ENCODE measurements around the gene CCSER1. TPM values are rescaled to one million over a fixed set of nuclear protein-coding genes. Genes with fewer than 3 reads are reported as not detected.

Gene CCSER1
- total RNA-seq, 8 experiments from 2014 or later, result 6.9 to 59.5 (median 25.8) TPM

DNA sequence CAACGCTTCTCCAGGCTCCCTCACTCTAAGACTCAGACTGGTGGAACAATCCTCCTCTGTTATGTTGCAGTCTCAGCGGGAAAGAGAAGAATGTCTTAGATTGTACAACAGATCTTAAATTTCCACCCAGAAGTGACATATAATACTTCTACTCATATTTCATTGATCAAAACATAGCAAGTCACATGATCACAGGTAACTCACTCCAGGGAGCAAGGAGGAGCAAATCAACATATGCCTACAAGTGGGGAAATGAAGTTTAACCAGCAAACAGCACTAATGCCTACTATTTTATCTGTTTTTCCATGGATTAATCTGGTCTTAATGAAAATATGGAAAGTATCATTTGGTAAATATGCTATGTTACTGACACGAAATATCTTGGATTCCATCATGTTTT, 819.8 kb downstream of the CCSER1 start:
- no peaks in the 10 kb centered on the region for H3K4me1 ChIP-seq (replicated peaks in 1 of 2)
- WGBS, 10 experiments, result 6 to 93% (median 79%) methylated on average over 1 to 3 of the region's 3 CpGs
- no peak for ATAC-seq (replicated peaks in 6 of 8)
- no peak overlapping the region for H3K27ac ChIP-seq
- in situ Hi-C loops (cut with MboI; ENCODE audit: low pct_unique_long_range_greater_than_20kb in 2 of 9, low sequenced_read_pairs in 9 of 9, unreplicated experiment in 9 of 9), result no loop called here
- no peak overlapping the region for H3K4me3 ChIP-seq

DNA sequence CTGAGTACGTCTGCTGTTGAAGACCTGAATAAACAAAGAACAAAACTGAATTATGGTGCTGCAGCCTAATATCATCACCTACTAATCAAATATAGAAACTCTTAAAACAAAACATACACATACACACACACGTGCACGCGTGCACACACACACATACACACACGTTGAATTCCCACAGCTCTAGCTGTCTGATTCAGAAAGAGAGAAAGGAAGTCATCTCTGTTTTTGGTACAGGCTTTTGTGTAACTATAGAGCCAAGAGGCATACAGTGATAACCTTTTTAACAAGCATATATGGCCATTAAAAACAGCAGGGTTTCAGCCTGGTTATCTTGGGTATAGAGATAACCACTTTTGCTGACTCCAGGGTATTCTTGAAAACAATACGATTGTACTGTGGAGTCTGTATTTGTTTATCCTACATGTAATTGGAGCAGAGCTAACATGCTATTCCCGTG, 823.2 kb downstream of the CCSER1 start:
- no peak for ATAC-seq (replicated peaks in 6 of 8)

DNA sequence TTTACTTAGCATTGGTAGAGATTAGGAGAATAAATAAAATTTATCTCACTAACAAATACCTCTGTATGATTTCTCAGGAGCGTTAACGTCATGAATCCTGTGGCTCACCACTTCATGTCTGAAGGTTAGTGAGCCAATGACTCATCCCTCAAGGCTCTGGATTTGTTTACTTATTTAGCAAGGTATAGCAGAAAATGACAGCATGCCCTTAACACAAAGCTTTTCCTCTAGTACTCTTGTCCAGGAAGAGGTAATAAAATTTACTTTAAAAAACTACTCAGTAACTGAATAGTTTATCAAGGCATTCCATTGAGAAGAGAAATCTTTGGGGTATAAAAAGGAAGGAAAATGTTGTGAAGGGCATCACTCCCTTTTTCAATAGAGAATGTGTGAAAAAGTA, 823.8 kb downstream of the CCSER1 start:
- Histone ChIP-seq H3K4me3 (no peak overlapping the region), H3K4me1 (replicated peaks in 1 of 2) (no peaks in the 10 kb centered on the region), H3K27ac (no peak overlapping the region)
- peak in 3 of 8 experiments; percentile 16 to 49 (median 41) for ATAC-seq (replicated peaks in 6 of 8)
- in situ Hi-C loops (cut with MboI; ENCODE audit: low pct_unique_long_range_greater_than_20kb in 2 of 9, low sequenced_read_pairs in 9 of 9, unreplicated experiment in 9 of 9), result no loop called here
- WGBS, 10 experiments, result 11 to 76% (median 57%) methylated on average over 2 of the region's 2 CpGs; no CpG with 5 or more reads in 5 of the 10 experiments

More for the DNA sequence above, 823.2 kb downstream of the CCSER1 start:
- Histone ChIP-seq H3K27ac (no peak overlapping the region), H3K4me1 (replicated peaks in 1 of 2) (no peaks in the 10 kb centered on the region), H3K4me3 (no peak overlapping the region)
- 0 to 100% (median 80%) methylated on average over 1 to 7 of the region's 7 CpGs; no CpG with 5 or more reads in 1 of the 10 experiments for WGBS, 10 experiments
- in situ Hi-C loops (cut with MboI; ENCODE audit: low pct_unique_long_range_greater_than_20kb in 2 of 9, low sequenced_read_pairs in 9 of 9, unreplicated experiment in 9 of 9), result no loop called here

DNA sequence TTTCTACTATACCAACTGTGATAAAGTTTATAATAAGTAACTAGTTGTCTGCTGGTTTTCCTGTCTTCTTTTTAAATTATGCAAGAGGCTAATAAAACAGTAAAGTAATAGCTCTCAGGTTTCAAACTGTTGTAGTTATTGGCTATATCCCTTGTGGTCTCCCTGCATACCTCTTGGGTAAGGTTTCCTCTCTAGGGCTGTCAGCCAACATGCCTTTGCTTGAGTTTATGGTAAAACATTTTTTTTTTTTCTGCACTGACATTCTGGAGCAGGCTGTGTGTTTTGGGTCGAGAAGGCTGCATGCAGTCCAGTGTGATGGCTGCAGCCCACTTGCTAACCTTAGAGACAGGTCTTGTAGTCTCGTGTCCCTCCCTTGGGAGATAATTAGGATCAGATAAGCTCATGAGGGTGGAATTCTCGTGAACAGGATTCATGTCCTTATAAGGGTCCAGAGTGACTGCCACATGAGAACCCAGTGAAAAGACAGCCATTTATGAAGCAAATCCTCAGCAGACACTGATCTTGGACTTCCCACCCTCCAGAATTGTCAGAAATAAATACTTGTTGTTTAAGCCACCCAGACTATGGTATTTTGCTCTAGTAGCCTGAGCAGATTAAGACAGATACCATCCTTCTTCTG, 831.2 kb downstream of the CCSER1 start:
- 0 to 89% (median 83%) methylated on average over 1 to 3 of the region's 3 CpGs; no CpG with 5 or more reads in 3 of the 10 experiments for whole genome bisulfite sequencing, 10 experiments
- peak in 1 of 8 experiments; percentile 43 for ATAC-seq (replicated peaks in 6 of 8)
- H3K4me3 ChIP-seq, result no peak overlapping the region
- in situ Hi-C loops (cut with MboI; ENCODE audit: low pct_unique_long_range_greater_than_20kb in 2 of 9, low sequenced_read_pairs in 9 of 9, unreplicated experiment in 9 of 9), result no loop called here
- no peaks in the 10 kb centered on the region for H3K4me1 ChIP-seq (replicated peaks in 1 of 2)
- H3K27ac ChIP-seq, result no peak overlapping the region

DNA sequence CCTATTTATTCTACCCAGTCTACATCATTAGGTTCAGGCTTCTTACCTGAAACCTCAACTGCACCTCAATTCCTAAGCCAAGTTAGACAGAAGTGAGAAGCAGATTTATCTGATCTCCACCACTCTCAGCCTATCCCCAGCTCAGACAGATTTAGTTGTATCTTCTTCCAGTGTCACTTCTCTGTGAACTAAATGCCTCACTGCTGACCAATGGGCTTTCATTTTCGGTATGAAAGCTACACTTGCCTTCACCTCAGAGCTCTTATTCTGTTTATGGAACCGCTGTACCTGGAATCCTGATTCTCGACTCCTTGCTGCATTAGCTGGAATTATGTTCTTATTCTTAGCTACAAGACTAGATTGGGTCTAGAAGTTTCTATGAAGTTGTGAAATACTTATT, 833.2 kb downstream of the CCSER1 start:
- Histone ChIP-seq H3K27ac (no peak overlapping the region), H3K4me1 (replicated peaks in 1 of 2) (no peaks in the 10 kb centered on the region), H3K4me3 (no peak overlapping the region)
- ATAC-seq (replicated peaks in 6 of 8), result no peak
- WGBS, 10 experiments, result 0 to 92% (median 64%) methylated on average over 1 to 3 of the region's 3 CpGs; no CpG with 5 or more reads in 2 of the 10 experiments
- in situ Hi-C loops (cut with MboI; ENCODE audit: low pct_unique_long_range_greater_than_20kb in 2 of 9, low sequenced_read_pairs in 9 of 9, unreplicated experiment in 9 of 9), result no loop called here

DNA sequence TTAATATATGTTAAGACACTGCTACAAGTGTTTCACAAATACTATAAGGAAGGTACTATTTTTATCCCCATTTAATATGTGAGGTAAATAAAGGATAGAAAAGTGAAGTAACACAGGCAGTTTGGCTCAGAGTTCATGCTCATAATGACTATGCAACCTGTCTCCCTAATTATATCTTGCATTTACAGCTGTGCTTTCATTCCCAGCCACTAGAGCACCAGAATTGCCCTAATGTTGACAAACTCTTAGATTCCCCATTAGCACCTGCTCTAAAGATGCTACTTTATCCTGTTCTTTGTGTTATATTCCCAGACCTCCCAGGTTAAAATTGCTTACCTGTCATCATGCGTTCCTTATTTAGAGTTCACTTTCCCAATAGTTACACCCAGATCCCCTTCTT, 833.6 kb downstream of the CCSER1 start:
- no peak overlapping the region for H3K4me3 ChIP-seq
- no peaks in the 10 kb centered on the region for H3K4me1 ChIP-seq (replicated peaks in 1 of 2)
- no peak overlapping the region for H3K27ac ChIP-seq
- in situ Hi-C loops (cut with MboI; ENCODE audit: low pct_unique_long_range_greater_than_20kb in 2 of 9, low sequenced_read_pairs in 9 of 9, unreplicated experiment in 9 of 9), result no loop called here
- 0 to 100% (median 90%) methylated on average over 1 of the region's 1 CpG for WGBS, 10 experiments
- no peak for ATAC-seq (replicated peaks in 6 of 8)

DNA sequence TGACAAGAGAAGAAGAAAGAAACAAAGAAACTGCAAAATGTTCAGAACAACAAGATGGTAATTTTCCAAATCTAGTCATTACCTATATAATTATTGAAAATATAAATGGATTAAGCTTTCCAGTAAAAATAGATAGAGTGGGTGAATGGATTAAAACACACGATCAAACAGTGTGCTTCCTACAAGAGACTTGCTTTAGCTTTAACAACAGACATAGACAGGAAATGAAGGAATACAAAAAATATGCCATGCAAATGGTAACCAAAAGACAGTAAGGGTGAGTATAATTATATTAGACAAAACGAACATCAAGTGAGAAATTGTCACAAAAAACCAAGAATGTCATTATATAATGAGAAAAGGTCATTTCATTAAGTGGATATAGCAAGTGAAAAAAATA, 842.8 kb downstream of the CCSER1 start:
- Histone ChIP-seq H3K27ac (no peak overlapping the region), H3K4me3 (no peak overlapping the region), H3K4me1 (replicated peaks in 1 of 2) (no peaks in the 10 kb centered on the region)
- in situ Hi-C loops (cut with MboI; ENCODE audit: low pct_unique_long_range_greater_than_20kb in 2 of 9, low sequenced_read_pairs in 9 of 9, unreplicated experiment in 9 of 9), result no loop called here
- WGBS, 10 experiments, result 0 to 100% (median 48%) methylated on average over 1 to 2 of the region's 2 CpGs
- no peak for ATAC-seq (replicated peaks in 6 of 8)

DNA sequence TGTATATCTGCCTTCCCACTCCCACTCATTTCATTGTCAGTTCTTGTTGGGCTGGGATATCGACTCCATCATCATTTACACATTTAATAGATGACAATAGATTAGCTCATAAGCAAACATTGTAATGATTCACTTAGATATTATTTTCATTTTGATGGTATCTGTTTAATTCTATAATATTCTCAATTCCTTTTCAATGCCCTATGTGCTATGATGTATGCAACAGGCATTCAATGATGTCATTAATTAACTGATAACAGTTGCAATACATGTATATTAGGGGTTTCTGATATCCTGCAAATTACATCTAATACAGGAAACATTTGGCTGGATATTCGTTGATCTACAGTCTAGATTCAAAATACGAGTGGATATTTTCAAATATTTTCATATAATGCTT, 850.5 kb downstream of the CCSER1 start:
- 0 to 95% (median 85%) methylated on average over 1 to 3 of the region's 3 CpGs for WGBS, 10 experiments
- no peak overlapping the region for H3K4me3 ChIP-seq
- in situ Hi-C loops (cut with MboI; ENCODE audit: low pct_unique_long_range_greater_than_20kb in 2 of 9, low sequenced_read_pairs in 9 of 9, unreplicated experiment in 9 of 9), result no loop called here
- no peaks in the 10 kb centered on the region for H3K4me1 ChIP-seq (replicated peaks in 1 of 2)
- ATAC-seq (replicated peaks in 6 of 8), result no peak
- no peak overlapping the region for H3K27ac ChIP-seq

DNA sequence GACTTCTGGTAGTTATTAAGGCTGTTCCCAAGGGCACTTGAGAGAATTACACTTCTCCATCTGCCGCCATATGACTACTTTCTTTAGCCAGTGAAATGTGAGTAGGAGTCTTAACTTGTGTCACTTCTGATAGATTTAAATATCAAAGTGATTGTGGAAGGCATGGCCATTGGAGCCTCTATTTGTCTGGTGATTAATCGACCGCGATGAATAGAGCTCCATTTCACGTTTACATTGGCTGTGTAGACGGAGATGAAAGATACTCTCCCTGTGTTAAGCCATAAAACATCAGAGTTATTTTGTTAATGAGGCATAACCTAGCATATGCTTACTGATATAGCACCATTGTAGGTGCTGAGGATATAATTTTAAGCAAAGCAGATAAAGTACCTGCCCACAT, 852.4 kb downstream of the CCSER1 start:
- Histone ChIP-seq H3K27ac (no peak overlapping the region), H3K4me3 (no peak overlapping the region), H3K4me1 (replicated peaks in 1 of 2) (no peaks in the 10 kb centered on the region)
- WGBS, 10 experiments, result 0 to 100% (median 70%) methylated on average over 1 to 6 of the region's 6 CpGs
- ATAC-seq (replicated peaks in 6 of 8), result no peak
- in situ Hi-C loops (cut with MboI; ENCODE audit: low pct_unique_long_range_greater_than_20kb in 2 of 9, low sequenced_read_pairs in 9 of 9, unreplicated experiment in 9 of 9), result no loop called here

DNA sequence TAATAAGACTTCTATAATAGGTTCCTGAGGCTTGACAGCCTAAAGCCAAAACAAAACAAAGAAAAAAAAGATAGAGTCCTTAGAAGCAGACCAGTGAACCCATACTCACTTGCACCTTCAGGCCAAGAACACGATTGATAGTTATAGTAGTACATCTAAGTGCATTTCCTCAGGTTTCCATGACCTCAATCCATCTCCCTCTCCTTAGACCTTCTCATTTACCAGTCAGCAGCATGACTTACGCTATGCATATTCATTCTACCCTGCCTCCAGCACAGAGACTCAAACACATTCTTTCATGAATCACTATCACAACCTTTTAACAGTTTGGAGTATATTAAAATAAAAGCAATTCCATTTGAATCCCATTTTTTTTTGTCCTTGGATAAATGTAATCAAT, 855.6 kb downstream of the CCSER1 start:
- no peak overlapping the region for H3K4me3 ChIP-seq
- peak in 5 of 8 experiments; percentile 32 to 83 (median 53) for ATAC-seq (replicated peaks in 6 of 8)
- H3K27ac ChIP-seq, result no peak overlapping the region
- in situ Hi-C loops (cut with MboI; ENCODE audit: low pct_unique_long_range_greater_than_20kb in 2 of 9, low sequenced_read_pairs in 9 of 9, unreplicated experiment in 9 of 9), result no loop called here
- 0 to 100% (median 73%) methylated on average over 1 to 2 of the region's 2 CpGs; no CpG with 5 or more reads in 1 of the 10 experiments for WGBS, 10 experiments
- H3K4me1 ChIP-seq (replicated peaks in 1 of 2), result no peaks in the 10 kb centered on the region

DNA sequence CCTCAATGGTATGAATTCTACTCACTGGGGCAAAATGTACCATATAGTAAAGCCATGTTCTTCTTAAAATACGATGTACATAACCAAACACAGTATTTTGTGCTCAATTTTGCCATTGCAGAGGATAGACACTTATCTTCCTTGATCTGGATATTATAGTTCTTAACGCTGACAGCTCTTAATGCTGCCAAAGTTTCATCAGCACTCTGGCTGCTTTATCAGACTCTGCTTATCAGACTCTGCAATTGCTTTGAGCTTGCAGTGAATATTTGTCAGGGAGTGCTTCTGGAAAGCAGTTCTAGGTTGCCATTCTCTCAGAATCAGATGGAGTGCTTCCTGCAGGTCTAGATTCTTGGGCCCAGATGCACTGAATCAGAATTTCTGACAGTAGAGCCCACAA, 863.1 kb downstream of the CCSER1 start:
- ATAC-seq (replicated peaks in 6 of 8), result no peak
- H3K27ac ChIP-seq, result no peak overlapping the region
- H3K4me3 ChIP-seq, result no peak overlapping the region
- H3K4me1 ChIP-seq (replicated peaks in 1 of 2), result no peaks in the 10 kb centered on the region
- in situ Hi-C loops (cut with MboI; ENCODE audit: low pct_unique_long_range_greater_than_20kb in 2 of 9, low sequenced_read_pairs in 9 of 9, unreplicated experiment in 9 of 9), result no loop called here
- 0 to 100% (median 57%) methylated on average over 1 to 2 of the region's 2 CpGs; no CpG with 5 or more reads in 4 of the 10 experiments for whole genome bisulfite sequencing, 10 experiments

DNA sequence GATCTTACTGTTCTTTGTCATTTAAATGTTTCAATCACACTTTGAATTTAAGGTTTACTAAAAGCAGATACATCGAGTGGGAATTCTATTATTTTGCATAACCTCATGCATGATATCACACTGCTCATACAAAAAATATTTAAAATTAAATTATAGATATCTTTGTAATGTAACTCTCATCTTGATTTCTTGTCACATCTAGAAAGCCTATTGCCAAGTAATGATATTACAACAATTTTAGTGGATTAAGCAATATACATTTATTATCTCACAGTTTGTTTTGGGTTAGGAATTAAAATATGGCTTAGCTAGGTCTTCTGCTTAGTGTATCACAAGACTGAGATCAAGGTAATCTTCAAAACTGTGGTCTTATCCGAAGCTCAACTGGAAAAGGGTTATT, 865.0 kb downstream of the CCSER1 start:
- ATAC-seq (replicated peaks in 6 of 8), result no peak
- Histone ChIP-seq H3K4me1 (replicated peaks in 1 of 2) (no peaks in the 10 kb centered on the region), H3K27ac (no peak overlapping the region), H3K4me3 (no peak overlapping the region)
- in situ Hi-C loops (cut with MboI; ENCODE audit: low pct_unique_long_range_greater_than_20kb in 2 of 9, low sequenced_read_pairs in 9 of 9, unreplicated experiment in 9 of 9), result no loop called here
- WGBS, 10 experiments, result 0 to 86% (median 58%) methylated on average over 1 to 2 of the region's 2 CpGs

DNA sequence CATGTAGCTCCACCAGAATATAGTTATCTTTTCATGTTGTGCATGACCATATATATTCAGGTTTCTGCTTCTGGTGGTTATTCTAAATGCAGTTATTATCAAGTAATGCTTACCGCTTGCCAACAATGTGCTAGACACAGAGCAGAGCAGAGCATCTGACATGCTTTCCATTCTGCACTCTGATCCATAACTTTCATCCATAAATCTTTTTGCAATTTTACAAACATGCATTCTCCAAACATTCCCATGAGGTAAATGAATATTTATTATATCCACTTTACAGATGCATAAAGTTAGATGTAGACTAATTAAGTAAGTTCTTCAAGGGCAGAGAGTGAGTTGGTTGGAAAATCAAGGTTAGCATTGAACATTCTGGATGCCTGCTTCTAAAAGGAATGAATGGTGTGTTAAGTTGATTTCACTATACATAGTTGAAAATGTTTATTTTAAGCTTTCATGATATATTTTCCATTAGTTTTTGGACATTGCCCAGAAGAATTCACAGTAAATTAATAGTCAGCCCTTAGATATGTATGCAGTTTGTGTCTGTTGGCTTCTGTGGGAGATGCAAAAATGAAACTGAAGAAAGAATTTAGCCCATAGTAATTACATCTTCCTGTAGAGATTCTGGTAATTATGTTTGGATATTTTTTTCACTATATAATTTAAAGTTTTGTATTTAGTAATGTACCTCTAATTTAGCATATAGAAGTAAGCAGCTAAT, 867.8 kb downstream of the CCSER1 start:
- H3K27ac ChIP-seq, result no peak overlapping the region
- no peaks in the 10 kb centered on the region for H3K4me1 ChIP-seq (replicated peaks in 1 of 2)
- in situ Hi-C loops (cut with MboI; ENCODE audit: low pct_unique_long_range_greater_than_20kb in 2 of 9, low sequenced_read_pairs in 9 of 9, unreplicated experiment in 9 of 9), result no loop called here
- no peak overlapping the region for H3K4me3 ChIP-seq
- peak in 1 of 8 experiments; percentile 91 for ATAC-seq (replicated peaks in 6 of 8)
- 0 to 100% (median 67%) methylated on average over 1 of the region's 1 CpG; no CpG with 5 or more reads in 3 of the 10 experiments for WGBS, 10 experiments
